NCI-H345 (cell line): ENCODE data around the gene RWDD3.

Experiments used
- DNase-seq: peaks from one replicate; lab custom pipeline; 2025; lab: John Stamatoyannopoulos, UW

RWDD3 gene

GRCh38 chr1:95233737-95234500 lies at the start of gene RWDD3:
Gene RWDD3 (plus strand): TSS chr1:95234210. CDS start chr1:95234231, 21 bp downstream.
- DNase-seq = peak; percentile 89

- DNase-seq = no peak
Measured at GRCh38 chr1:95186149-95186548, 47.9 kb upstream of the RWDD3 start.

GRCh38 chr1:95193591-95193990 lies 40.4 kb upstream of the RWDD3 start:
- no peak for DNase-seq

GRCh38 chr1:95195046-95195445 lies 39.0 kb upstream of the RWDD3 start:
- DNase-seq = no peak

GRCh38 chr1:95196017-95196416 lies 38.0 kb upstream of the RWDD3 start:
- DNase-seq = no peak

- no peak for DNase-seq
Measured at GRCh38 chr1:95197616-95198252, 36.3 kb upstream of the RWDD3 start.

GRCh38 chr1:95201905-95202304 lies 32.1 kb upstream of the RWDD3 start:
- DNase-seq = no peak

- no peak for DNase-seq
Measured at GRCh38 chr1:95203908-95204437, 30.0 kb upstream of the RWDD3 start.

GRCh38 chr1:95206514-95206913 lies 27.5 kb upstream of the RWDD3 start:
- DNase-seq = no peak

GRCh38 chr1:95207223-95207935 lies 26.6 kb upstream of the RWDD3 start:
- peak; percentile 38 for DNase-seq

GRCh38 chr1:95208876-95209275 lies 25.1 kb upstream of the RWDD3 start:
- no peak for DNase-seq

GRCh38 chr1:95209291-95209690 lies 24.7 kb upstream of the RWDD3 start:
- DNase-seq = no peak

- DNase-seq = no peak
Measured at GRCh38 chr1:95216292-95216990, 17.6 kb upstream of the RWDD3 start.

GRCh38 chr1:95217371-95217770 lies 16.6 kb upstream of the RWDD3 start:
- DNase-seq = no peak

- no peak for DNase-seq
Measured at GRCh38 chr1:95219407-95219806, 14.6 kb upstream of the RWDD3 start.

GRCh38 chr1:95221306-95221705 lies 12.7 kb upstream of the RWDD3 start:
- no peak for DNase-seq

- no peak for DNase-seq
Measured at GRCh38 chr1:95222629-95223028, 11.4 kb upstream of the RWDD3 start.

- no peak for DNase-seq
Measured at GRCh38 chr1:95223110-95223509, 10.9 kb upstream of the RWDD3 start.

- no peak for DNase-seq
Measured at GRCh38 chr1:95226781-95227660, 7.0 kb upstream of the RWDD3 start.

GRCh38 chr1:95229037-95229436 lies 5.0 kb upstream of the RWDD3 start:
- no peak for DNase-seq

GRCh38 chr1:95229706-95230105 lies 4.3 kb upstream of the RWDD3 start:
- no peak for DNase-seq
